GM23338 (cell line): ENCODE data around the gene PRSS56. TPM values are rescaled to one million over a fixed set of nuclear protein-coding genes. Genes with fewer than 3 reads are reported as not detected.

Source experiments
- ATAC-seq: fragments of 200-7000 bp; cut with Tn5 transposase; 3 replicates; pipeline ENCODE4 v1.9.1; 2020
- DNase-seq: peaks from one replicate; pipeline ENCODE4 v3.0.0-alpha.2; 2015; ENCODE audit warnings: low spot score
- H2AFZ ChIP-seq: fragments of 200-600 bp; sonication (generic); 2 replicates; pipeline ENCODE4 v1.8.0; 2016; ENCODE audit warnings: antibody characterized with exemption, mild to moderate bottlenecking, moderate library complexity
- H3F3A ChIP-seq: fragments of 200-600 bp; sonication (generic); replicated peaks from 2 replicates; pipeline ENCODE4 v1.8.0; 2017; ENCODE audit warnings: antibody characterized with exemption, mixed run types, low read depth
- H3K27ac ChIP-seq: fragments of 200-600 bp; sonication (generic); 2 replicates; pipeline ENCODE4 v1.6.1; 2016; ENCODE audit warnings: low read depth
- H3K27me3 ChIP-seq: fragments of 200-600 bp; sonication (generic); 2 replicates; pipeline ENCODE4 v1.8.0; 2016; ENCODE audit warnings: mild to moderate bottlenecking, mixed run types, moderate library complexity; ENCODE audit not compliant: insufficient read depth
- H3K36me3 ChIP-seq: fragments of 200-600 bp; sonication (generic); 2 replicates; pipeline ENCODE4 v1.8.0; 2016; ENCODE audit warnings: mild to moderate bottlenecking; ENCODE audit not compliant: insufficient read depth
- H3K4me1 ChIP-seq: fragments of 200-600 bp; sonication (generic); 2 replicates; pipeline ENCODE4 v1.8.0; 2016; ENCODE audit warnings: mild to moderate bottlenecking, moderate library complexity; ENCODE audit not compliant: insufficient read depth
- H3K4me2 ChIP-seq: fragments of 200-600 bp; sonication (generic); 2 replicates; pipeline ENCODE4 v1.7.1; 2017; ENCODE audit warnings: mixed run types
- H3K4me3 ChIP-seq: fragments of 200-600 bp; sonication (generic); 2 replicates; pipeline ENCODE4 v1.6.1; 2016; ENCODE audit warnings: mixed run types
- H3K79me2 ChIP-seq: fragments of 200-600 bp; sonication (generic); replicated peaks from 2 replicates; pipeline ENCODE4 v1.8.0; 2017; ENCODE audit warnings: mild to moderate bottlenecking; ENCODE audit not compliant: insufficient read depth
- H3K9me2 ChIP-seq: fragments of 200-600 bp; sonication (generic); 2 replicates; pipeline ENCODE4 v1.8.0; 2017; ENCODE audit not compliant: insufficient read depth
- H4K20me1 ChIP-seq: fragments of 200-600 bp; sonication (generic); replicated peaks from 2 replicates; pipeline ENCODE4 v1.8.0; 2017; ENCODE audit warnings: mild to moderate bottlenecking; ENCODE audit not compliant: insufficient read depth
- H3K27ac Mint-ChIP-seq: 2 replicates; pipeline ENCODE4 v1.8.0; 2020; ENCODE audit warnings: inconsistent platforms, mild to moderate bottlenecking, moderate library complexity, mixed read lengths
- H3K27me3 Mint-ChIP-seq: 3 replicates; pipeline ENCODE4 v1.8.0; 2022; ENCODE audit warnings: low read depth, mild to moderate bottlenecking, moderate library complexity, mixed read lengths, inconsistent platforms; ENCODE audit not compliant: insufficient read depth, poor library complexity
- H3K36me3 Mint-ChIP-seq: 3 replicates; pipeline ENCODE4 v1.8.0; 2021; ENCODE audit warnings: low read depth, mild to moderate bottlenecking, inconsistent platforms, moderate library complexity, mixed read lengths
- H3K4me1 Mint-ChIP-seq: 3 replicates; pipeline ENCODE4 v1.8.0; 2020; ENCODE audit warnings: mild to moderate bottlenecking, inconsistent platforms, mixed read lengths
- H3K4me3 Mint-ChIP-seq: 3 replicates; pipeline ENCODE4 v1.8.0; 2021; ENCODE audit warnings: moderate library complexity, mild to moderate bottlenecking, inconsistent platforms, mixed read lengths
- H3K9me3 Mint-ChIP-seq: 3 replicates; pipeline ENCODE4 v1.8.0; 2020; ENCODE audit warnings: moderate library complexity, mild to moderate bottlenecking, inconsistent platforms, mixed read lengths
- CREB1 ChIP-seq: fragments of 250-450 bp; sonication (Bioruptor Pico); IDR thresholded peaks from 2 replicates; pipeline ENCODE4 v1.5.0; 2020; ENCODE audit warnings: low read depth, mild to moderate bottlenecking, moderate library complexity
- CTCF ChIP-seq, 2 experiments: fragments of 200-600 bp in 1 of 2; sonication (generic) in 1 of 2; conservative IDR thresholded peaks; 2 replicates each; pipeline versions ENCODE4 v1.5.1 to v1.6.1; 2016 to 2017; ENCODE audit warnings: antibody characterized with exemption in 2 of 2, low read depth in 2 of 2, mild to moderate bottlenecking in 2 of 2, moderate library complexity in 1 of 2
- ETS1 ChIP-seq: IDR thresholded peaks from 2 replicates; pipeline ENCODE4 v1.6.1; 2016; ENCODE audit warnings: antibody characterized with exemption
- EZH2 ChIP-seq: fragments of 200-600 bp; sonication (generic); IDR thresholded peaks from one replicate; pipeline ENCODE4 v1.8.0; 2017; ENCODE audit warnings: antibody characterized with exemption, mild to moderate bottlenecking, low read depth; ENCODE audit not compliant: unreplicated experiment
- EZH2phosphoT487 ChIP-seq: fragments of 200-600 bp; sonication (generic); IDR thresholded peaks from one replicate; pipeline ENCODE4 v1.8.1; 2018; ENCODE audit warnings: antibody characterized with exemption; ENCODE audit not compliant: unreplicated experiment
- STAT1 ChIP-seq: IDR thresholded peaks from one replicate; pipeline ENCODE4 v1.6.1; 2016; ENCODE audit warnings: antibody characterized with exemption; ENCODE audit not compliant: unreplicated experiment
- ZNF331 ChIP-seq: fragments of 250-450 bp; sonication (Bioruptor Pico); IDR thresholded peaks from 2 replicates; pipeline ENCODE4 v1.5.0; 2020; ENCODE audit warnings: low read depth, mild to moderate bottlenecking, moderate library complexity
- ZNF462 ChIP-seq: fragments of 250-450 bp; sonication (Bioruptor Pico); IDR thresholded peaks from 2 replicates; pipeline ENCODE4 v1.5.0; 2020; ENCODE audit warnings: mild to moderate bottlenecking, moderate library complexity
- polyA plus RNA-seq: library from polyadenylated mRNA; unstranded; fragments of >200 nt; fragmentation: Nextera tagmentation; extraction: Ambion mirVana; gene quantifications from 2 replicates; pipeline ENCODE4 v1.2.1, GENCODE V29; 2016
- total RNA-seq: library from RNA; depleted of rRNA; stranded (reverse); fragments of >200 nt; shearing (Covaris generic); gene quantifications from 2 replicates; pipeline ENCODE4 v1.2.3, GENCODE V29; 2014

PRSS56 gene
- total and polyA plus RNA-seq, 2 experiments from 2014 or later: 0.27 to 0.31 TPM

- DNase-seq: no peak
- Mint-ChIP-seq H3K27me3 (peaks cover 51% of the 10 kb centered on the region), H3K36me3 (no peaks in the 10 kb centered on the region)
Measured at GRCh38 chr2:232483311-232483922, 36.8 kb upstream of the PRSS56 start.

GRCh38 chr2:232483923-232484627 lies 36.1 kb upstream of the PRSS56 start:
- no peaks in the 10 kb centered on the region for H4K20me1 ChIP-seq
- peaks cover 57% of the 10 kb centered on the region for H3K27me3 ChIP-seq
- no peaks in the 10 kb centered on the region for H3K9me2 ChIP-seq
- H3K4me1 ChIP-seq: peaks cover 10% of the 10 kb centered on the region
- peaks cover 12% of the 10 kb centered on the region for H3K4me1 Mint-ChIP-seq
- H3K36me3 ChIP-seq: no peaks in the 10 kb centered on the region
- H3K4me3 ChIP-seq: no peak overlapping the region
- H3K27ac Mint-ChIP-seq: no peak overlapping the region
- H3F3A ChIP-seq: 0 out of 2 replicates have a peak, but pooled peaks cover 5% of the 10 kb centered on the region
- H3K27me3 Mint-ChIP-seq: peaks cover 56% of the 10 kb centered on the region
- no peaks in the 10 kb centered on the region for H3K79me2 ChIP-seq
- H3K4me2 ChIP-seq: no peak overlapping the region
- no peaks in the 10 kb centered on the region; the same call in 2 of the 3 replicates for H3K36me3 Mint-ChIP-seq
- no peak overlapping the region for H3K4me3 Mint-ChIP-seq
- H3K9me3 Mint-ChIP-seq: no peaks in the 10 kb centered on the region
- ATAC-seq: no peak
- H2AFZ ChIP-seq: no peak overlapping the region
- no peak overlapping the region for H3K27ac ChIP-seq
- DNase-seq: no peak
- TF ChIP-seq STAT1 (no peak), ZNF331 (CRISPR knock-in tag) (no peak), EZH2 (no peak), CREB1 (CRISPR knock-in tag) (no peak), ETS1 (no peak), ZNF462 (CRISPR knock-in tag) (no peak)

More at GRCh38 chr2:232483311-232483922, 36.8 kb upstream of the PRSS56 start:
- H3K9me3 Mint-ChIP-seq: no peaks in the 10 kb centered on the region
- Histone ChIP-seq H3K9me2 (no peaks in the 10 kb centered on the region), H3K4me3 (no peak overlapping the region), H4K20me1 (no peaks in the 10 kb centered on the region), H3K27me3 (peaks cover 50% of the 10 kb centered on the region), H3F3A (no peaks in the 10 kb centered on the region), H3K4me1 (peaks cover 4% of the 10 kb centered on the region; the same call in 1 of the 2 replicates), H3K36me3 (no peaks in the 10 kb centered on the region), H3K27ac (no peak overlapping the region), H3K4me2 (no peak overlapping the region), H3K79me2 (no peaks in the 10 kb centered on the region), H2AFZ (no peak overlapping the region)
- no peak for ATAC-seq
- H3K4me1 Mint-ChIP-seq: peaks cover 6% of the 10 kb centered on the region
- TF ChIP-seq EZH2phosphoT487: no peak
- TF ChIP-seq STAT1: no peak
- TF ChIP-seq CTCF (conservative IDR thresholded peaks at IDR 0.05; ENCODE audit: low read depth in 2 of 2): no peak
- no peak for TF ChIP-seq ZNF331 (CRISPR knock-in tag)
- no peak overlapping the region for H3K4me3 Mint-ChIP-seq
- H3K27ac Mint-ChIP-seq: no peak overlapping the region
